Left renal cortex interstitium (tissue), 4 donors: ENCODE data around the gene CCDC197. TPM values are rescaled to one million over a fixed set of nuclear protein-coding genes. Genes with fewer than 3 reads are reported as not detected.

Source experiments
- DNase-seq, 4 donors: peaks; one replicate each; pipeline ENCODE4 v3.0.0-alpha.2; 2013; ENCODE audit warnings: low read depth in 4 of 4, low spot score in 2 of 4, missing footprints in 1 of 4
- polyA plus RNA-seq, 4 donors: library from polyadenylated mRNA; unstranded; fragments of 120-200 nt; gene quantifications; one replicate each; pipeline ENCODE4 v1.2.1, GENCODE V29; 2013; ENCODE audit not compliant: insufficient read length in 4 of 4

CCDC197 gene
- polyA plus RNA-seq, 4 donors = not detected

DNA sequence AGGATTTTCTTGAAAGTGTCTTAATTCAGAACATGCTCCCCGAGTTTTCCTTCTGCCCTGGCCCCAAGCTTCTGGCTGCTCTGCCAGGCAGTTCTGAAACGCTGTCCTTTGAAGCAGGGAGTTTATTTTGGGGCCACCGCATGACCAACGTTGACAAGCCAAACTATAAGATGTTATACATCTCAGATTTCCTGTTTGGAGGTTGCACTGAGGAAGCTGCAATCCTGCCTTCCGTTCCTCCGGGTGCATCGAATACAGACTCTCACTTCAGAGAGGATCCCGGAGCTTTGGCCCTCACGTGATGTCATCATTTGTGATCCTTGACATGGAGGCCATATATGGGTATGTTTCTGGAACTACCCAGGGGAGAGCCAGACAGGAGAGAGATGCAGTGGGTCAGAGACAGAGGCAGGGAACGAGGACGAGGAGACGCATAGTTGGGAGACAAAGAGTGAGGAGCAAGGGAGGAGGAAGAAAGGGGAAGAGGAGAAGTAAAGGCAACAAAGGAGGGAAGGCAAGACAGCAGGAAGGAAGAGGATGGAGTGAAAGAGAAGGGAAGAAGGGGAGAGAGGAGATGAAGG is 20.5 kb upstream of the CCDC197 start, which contains the start of gene ASB2:
ASB2 (minus strand) TSS at position 94 of the 581 bp plus-strand sequence. CDS start 12,031 bp downstream, outside the sequence.
- DNase-seq = no peak

- DNase-seq = no peak
Measured at GRCh38 chr14:93977171-93977570, 19.9 kb upstream of the CCDC197 start.

GRCh38 chr14:93977790-93978581 is 19.1 kb upstream of the CCDC197 start:
- DNase-seq = no peak

DNA sequence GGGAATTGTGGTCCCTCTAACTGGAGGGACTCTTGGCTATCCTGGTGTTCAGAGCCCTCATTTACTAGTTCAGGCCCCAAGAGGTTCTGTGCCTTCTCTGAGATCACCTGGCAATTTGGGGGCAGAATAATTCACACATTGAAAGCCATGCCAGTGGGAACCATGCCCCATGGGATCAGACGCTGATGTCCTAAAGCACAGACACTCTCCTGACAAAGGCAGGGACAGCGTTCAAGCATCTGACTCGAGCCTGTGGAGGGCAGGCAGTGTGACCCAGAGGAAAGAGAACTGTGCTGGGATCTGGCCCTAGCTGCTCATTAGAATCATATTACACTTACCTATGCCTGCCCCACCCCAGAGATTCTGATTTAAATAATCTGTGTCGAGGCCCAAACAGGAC is 18.4 kb upstream of the CCDC197 start:
- no peak for DNase-seq

GRCh38 chr14:93980456-93981201 is 16.5 kb upstream of the CCDC197 start:
- no peak for DNase-seq

GRCh38 chr14:93981316-93982229 is 15.5 kb upstream of the CCDC197 start:
- no peak for DNase-seq

DNA sequence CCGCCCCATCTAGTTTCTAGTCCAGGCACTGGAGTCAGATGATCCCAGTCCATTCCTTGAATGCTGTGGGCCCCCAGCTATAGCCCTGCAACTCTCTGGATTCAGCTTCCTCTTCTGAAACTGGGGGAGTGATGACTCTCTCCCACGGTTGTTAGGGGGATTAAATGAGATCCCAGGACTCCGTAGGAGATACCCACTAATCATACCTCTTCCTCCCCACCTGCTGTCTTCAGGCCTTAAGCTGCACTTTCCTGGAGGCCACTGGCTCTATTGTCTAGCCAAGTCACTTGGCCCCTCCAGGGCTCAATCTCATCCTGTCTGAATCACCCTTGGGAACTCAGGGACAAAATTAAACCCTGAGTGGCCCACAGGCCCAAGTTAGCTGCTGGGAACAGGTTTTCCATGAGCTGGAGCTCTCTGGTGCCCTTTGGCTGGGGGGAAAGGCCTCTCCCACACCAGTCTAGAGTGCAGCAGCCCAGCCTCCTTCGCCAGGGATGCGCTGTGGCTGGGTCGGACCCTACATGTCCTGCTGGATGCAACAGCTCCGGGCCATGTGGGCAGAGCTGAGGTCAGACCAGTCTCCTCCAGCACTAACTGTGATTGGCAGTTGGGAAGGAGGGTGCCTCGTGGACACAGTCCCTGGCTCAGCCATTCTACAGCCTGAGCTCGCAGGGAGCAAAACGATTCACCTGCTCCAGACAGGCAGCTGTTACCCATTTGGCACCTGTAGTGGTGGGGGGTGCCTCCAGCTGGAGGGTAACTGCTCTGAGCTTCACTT is 14.7 kb upstream of the CCDC197 start:
- no peak for DNase-seq

GRCh38 chr14:93984070-93984469 is 13.0 kb upstream of the CCDC197 start:
- DNase-seq = no peak

DNA sequence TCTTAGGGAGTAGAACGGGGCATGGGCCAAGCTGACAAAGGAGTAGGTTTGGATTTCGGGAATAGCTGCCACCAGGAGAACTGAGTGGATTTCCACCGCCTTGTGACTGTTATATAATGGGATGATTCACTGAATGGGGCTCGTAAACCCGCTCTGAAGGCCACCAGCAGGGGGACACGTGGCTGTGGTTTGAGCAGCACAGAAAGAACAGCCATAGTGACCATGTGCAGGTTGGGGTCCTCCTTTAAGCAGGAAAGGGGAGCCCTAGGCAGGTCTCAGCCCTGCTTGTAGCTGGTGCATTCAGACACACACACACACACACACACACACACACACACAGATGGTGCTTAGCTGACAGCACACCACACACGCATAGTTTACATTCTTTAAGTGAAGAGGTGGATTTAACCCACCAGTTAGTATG is 12.1 kb upstream of the CCDC197 start:
- no peak for DNase-seq

- no peak for DNase-seq
Measured at GRCh38 chr14:93986955-93987354, 10.1 kb upstream of the CCDC197 start.

GRCh38 chr14:93987376-93987775 is 9.7 kb upstream of the CCDC197 start:
- DNase-seq = no peak

GRCh38 chr14:93987815-93988476 is 9.2 kb upstream of the CCDC197 start:
- DNase-seq = no peak

DNA sequence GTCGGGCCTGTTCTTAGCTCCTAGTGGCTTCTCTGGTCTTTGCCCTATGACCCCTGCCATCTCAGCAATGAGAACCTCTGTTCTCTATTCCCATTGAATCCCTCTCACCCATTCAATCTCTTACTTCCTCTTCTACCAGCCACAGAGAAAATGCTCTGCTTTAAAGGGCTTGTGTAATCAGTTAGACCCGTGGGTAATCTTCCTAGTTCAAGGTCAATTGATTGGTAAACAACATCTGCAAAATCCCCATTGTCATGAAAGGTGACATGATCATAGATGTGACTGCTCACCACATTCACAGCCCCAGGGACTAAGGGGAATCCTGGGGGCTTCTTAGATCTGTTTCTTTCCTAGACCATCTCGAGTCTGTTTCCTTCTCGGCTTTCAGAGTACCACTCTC is 7.2 kb upstream of the CCDC197 start:
- no peak for DNase-seq

DNA sequence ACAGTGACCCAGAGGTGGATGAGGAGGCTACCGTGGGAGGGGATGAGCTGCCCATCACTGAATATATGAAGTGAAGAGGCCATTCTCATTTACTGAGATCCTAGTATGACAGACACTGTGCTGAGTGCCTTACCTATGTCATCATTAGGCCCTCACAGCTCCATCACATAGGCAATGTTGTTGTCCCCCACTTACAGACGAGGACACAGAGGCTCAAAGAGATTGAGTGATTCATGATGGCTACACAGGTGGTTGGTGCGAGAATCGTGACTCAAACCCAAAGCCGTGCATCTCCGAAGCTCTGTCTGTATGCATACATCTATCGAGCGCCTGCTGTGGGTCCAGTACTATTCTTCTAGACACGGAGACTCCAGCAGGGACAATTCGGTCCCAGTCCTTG is 5.9 kb upstream of the CCDC197 start:
- DNase-seq = no peak

DNA sequence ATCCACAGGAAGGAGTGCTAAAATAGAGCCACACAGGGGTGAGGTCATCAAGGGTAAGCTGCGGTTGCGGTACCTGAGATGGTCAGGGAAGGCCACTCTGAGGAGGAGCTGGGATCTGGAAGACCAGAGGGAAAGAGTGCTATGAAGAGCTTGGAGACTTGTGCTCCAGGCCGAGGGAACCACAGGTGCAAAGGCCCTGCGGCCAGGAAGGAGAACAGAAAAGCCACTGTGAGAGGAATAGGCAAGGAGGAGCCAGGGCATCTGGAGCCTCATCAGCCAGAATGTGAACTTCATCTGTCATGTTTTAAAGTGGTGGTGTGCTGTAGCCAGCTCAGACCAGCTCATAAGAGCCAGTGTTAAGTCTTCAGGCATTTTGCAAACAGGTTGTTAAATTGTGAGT is 5.5 kb upstream of the CCDC197 start:
- no peak for DNase-seq

DNA sequence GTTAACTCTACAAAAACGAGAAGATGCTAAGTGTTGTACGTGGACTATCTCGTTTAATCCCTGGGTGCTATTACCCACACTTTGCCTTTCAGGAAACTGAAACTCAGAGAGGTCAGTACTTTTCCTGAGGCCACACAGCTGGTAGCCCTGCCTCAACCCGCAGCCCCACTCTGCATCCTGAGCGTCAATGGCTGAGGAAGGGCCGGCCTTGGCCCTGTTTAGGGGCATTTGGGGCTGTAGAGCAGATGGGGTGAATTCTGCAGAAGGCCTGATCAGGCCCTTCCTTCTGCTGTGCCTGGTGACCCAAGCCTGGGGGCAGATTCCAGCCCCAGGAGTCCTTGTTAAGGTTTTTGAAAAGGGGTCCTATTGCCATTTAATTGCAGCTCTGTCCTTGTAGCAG is 3.7 kb upstream of the CCDC197 start:
- no peak for DNase-seq

DNA sequence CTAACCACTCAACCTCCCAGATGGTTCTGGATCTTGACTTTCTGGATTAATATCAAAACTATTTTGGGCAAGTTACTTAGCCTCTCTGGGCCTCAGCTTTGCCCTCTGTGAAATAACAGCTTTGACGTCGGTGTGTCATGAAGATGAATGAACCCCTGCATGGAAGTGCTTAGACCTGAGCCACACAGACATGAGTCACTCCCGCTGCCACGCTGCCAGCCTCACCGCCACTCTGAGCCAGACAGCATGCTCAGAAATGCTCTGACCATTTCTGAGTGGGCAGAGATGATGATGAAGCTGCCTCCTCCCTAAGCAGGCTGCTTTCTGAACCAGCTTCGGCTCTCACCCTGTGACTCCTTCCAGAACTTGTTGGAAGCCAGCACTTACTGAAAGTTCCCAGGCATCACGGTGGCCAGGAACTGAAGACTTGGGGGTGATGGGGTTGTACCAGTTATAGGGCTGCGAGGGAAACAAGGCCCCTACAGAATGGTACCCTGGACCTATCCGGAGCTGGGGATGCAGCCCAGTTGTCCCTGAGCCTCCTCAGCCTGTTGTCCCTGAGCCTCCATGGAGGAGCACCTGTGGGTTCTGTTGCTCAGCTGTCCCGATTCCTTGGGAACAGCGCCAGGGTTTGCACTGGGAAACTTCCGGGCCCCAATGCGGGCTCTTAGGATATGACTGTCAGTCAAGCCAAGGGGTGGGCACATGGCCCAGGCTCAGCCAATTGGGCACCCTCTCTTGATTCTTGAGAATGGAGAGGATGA is 2.0 kb upstream of the CCDC197 start:
- DNase-seq = no peak

- DNase-seq = no peak
Measured at GRCh38 chr14:93996130-93996695, 888 bp upstream of the CCDC197 start.
